Calu3 (cell line): Measurements from ENCODE around the gene SIX2. TPM values are rescaled to one million over a fixed set of nuclear protein-coding genes. Genes with fewer than 3 reads are reported as not detected.

Experiments
- BruUV-seq: library from RNA; stranded (reverse); fragments of 400-500 nt; replicated peaks from 2 replicates; lab custom pipeline; 2021; lab: Mats Ljungman, UMichigan
- CTCF ChIA-PET: fragments of 300-600 bp; sonication (Branson Sonifier 250); formaldehyde crosslinking; loops from one replicate; lab custom pipeline; 2022; ENCODE audit warnings: antibody characterized with exemption; lab: Charles Lee
- DNase-seq: peaks from one replicate; pipeline ENCODE4 v3.0.0; 2022
- H3K27ac Mint-ChIP-seq: one replicate; pipeline ENCODE4 v1.8.0; 2022; ENCODE audit warnings: mixed read lengths; ENCODE audit not compliant: unreplicated experiment
- H3K27me3 Mint-ChIP-seq: one replicate; pipeline ENCODE4 v1.8.0; 2022; ENCODE audit warnings: mixed read lengths; ENCODE audit not compliant: unreplicated experiment
- H3K36me3 Mint-ChIP-seq: one replicate; pipeline ENCODE4 v1.8.0; 2022; ENCODE audit warnings: mild to moderate bottlenecking, moderate library complexity, mixed read lengths; ENCODE audit not compliant: insufficient read depth, unreplicated experiment
- H3K4me1 Mint-ChIP-seq: one replicate; pipeline ENCODE4 v1.8.0; 2022; ENCODE audit warnings: mild to moderate bottlenecking, low read depth, mixed read lengths; ENCODE audit not compliant: unreplicated experiment
- H3K4me3 Mint-ChIP-seq: one replicate; pipeline ENCODE4 v1.8.0; 2022; ENCODE audit warnings: mild to moderate bottlenecking, low read depth, moderate library complexity, mixed read lengths; ENCODE audit not compliant: unreplicated experiment
- H3K9me3 Mint-ChIP-seq: one replicate; pipeline ENCODE4 v1.8.0; 2022; ENCODE audit warnings: low read depth, mixed read lengths; ENCODE audit not compliant: unreplicated experiment
- intact Hi-C: fragments of 100-400 bp; cut with micrococcal nuclease; formaldehyde crosslinking; loops from one replicate; pipeline ENCODE4 v1.10.0; 2022; ENCODE audit not compliant: unreplicated experiment
- total RNA-seq: library from RNA; stranded (reverse); gene quantifications from 2 replicates; pipeline ENCODE4 v1.2.3, GENCODE V29; 2022
- TF ChIP-seq, protein P1 (sequence below): fragments of 200-600 bp; IDR thresholded peaks from one replicate; pipeline ENCODE4 v1.8.0; 2022; ENCODE audit warnings: antibody characterized with exemption; ENCODE audit not compliant: unreplicated experiment

Gene SIX2
- total RNA-seq, 1 experiment from 2014 or later, result not detected

DNA sequence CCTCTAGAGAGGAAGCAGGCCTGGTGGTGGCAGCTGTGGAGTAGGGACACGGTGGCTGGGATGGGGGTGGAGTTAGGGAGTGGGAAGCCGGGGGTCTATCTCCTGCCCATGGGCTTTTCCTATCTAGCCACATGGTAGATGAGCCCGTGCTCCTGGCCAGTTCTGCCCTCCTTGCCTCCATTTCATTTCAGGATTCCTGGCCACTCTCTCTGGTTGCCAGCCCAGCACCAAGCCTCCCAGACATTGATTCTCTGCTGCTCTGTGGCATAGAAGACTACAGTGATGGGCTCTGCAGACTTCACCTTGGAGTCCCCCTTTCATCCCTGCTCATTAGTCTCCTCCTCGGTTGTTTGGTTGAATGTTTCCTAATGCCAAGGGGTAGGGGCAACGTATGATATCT lies 48.4 kb downstream of the SIX2 start:
- peaks cover 90% of the 10 kb centered on the region for H3K27me3 Mint-ChIP-seq
- no peak for DNase-seq
- no peaks in the 10 kb centered on the region for H3K9me3 Mint-ChIP-seq
- no peak overlapping the region for H3K27ac Mint-ChIP-seq
- no peaks in the 10 kb centered on the region for H3K4me1 Mint-ChIP-seq
- no peak overlapping the region for H3K4me3 Mint-ChIP-seq
- intact Hi-C loops, result no loop called here
- H3K36me3 Mint-ChIP-seq, result no peaks in the 10 kb centered on the region
- TF ChIP-seq, protein P1, sequence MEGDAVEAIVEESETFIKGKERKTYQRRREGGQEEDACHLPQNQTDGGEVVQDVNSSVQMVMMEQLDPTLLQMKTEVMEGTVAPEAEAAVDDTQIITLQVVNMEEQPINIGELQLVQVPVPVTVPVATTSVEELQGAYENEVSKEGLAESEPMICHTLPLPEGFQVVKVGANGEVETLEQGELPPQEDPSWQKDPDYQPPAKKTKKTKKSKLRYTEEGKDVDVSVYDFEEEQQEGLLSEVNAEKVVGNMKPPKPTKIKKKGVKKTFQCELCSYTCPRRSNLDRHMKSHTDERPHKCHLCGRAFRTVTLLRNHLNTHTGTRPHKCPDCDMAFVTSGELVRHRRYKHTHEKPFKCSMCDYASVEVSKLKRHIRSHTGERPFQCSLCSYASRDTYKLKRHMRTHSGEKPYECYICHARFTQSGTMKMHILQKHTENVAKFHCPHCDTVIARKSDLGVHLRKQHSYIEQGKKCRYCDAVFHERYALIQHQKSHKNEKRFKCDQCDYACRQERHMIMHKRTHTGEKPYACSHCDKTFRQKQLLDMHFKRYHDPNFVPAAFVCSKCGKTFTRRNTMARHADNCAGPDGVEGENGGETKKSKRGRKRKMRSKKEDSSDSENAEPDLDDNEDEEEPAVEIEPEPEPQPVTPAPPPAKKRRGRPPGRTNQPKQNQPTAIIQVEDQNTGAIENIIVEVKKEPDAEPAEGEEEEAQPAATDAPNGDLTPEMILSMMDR, result no peak
- BruUV-seq, result no TSS peak
- CTCF ChIA-PET, result no interaction called here

DNA sequence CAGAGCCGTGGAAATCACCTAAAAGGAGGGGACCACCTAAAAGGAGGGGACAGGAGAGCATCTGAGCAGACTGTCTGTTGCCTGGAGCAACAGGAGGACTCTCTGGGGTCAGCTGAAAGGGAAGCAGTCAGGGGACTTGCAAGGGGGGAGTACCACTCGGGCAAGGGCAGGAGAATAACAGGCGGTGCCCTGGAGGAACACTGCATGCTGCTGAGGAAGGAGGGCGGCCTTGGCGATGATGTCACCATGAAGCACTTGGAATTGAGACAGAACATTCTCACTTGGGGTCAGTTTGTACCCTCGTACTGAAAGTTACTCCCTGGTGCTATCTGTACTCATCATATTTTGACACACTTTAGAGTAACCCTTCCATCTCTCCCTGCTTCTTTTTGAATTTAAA lies 49.4 kb downstream of the SIX2 start:
- intact Hi-C loops, result loop anchor here (10.0 kb wide), 1 partner anchor 715 kb away; no protein-coding TSS in a partner anchor
- BruUV-seq, result no TSS peak
- H3K9me3 Mint-ChIP-seq, result no peaks in the 10 kb centered on the region
- CTCF ChIA-PET, result no interaction called here
- H3K27me3 Mint-ChIP-seq, result peaks cover 95% of the 10 kb centered on the region
- peaks cover 6% of the 10 kb centered on the region for H3K4me1 Mint-ChIP-seq
- TF ChIP-seq, protein P1, result no peak
- peaks cover 4% of the 10 kb centered on the region for H3K36me3 Mint-ChIP-seq
- DNase-seq, result no peak
- H3K4me3 Mint-ChIP-seq, result no peak overlapping the region
- no peak overlapping the region for H3K27ac Mint-ChIP-seq

DNA sequence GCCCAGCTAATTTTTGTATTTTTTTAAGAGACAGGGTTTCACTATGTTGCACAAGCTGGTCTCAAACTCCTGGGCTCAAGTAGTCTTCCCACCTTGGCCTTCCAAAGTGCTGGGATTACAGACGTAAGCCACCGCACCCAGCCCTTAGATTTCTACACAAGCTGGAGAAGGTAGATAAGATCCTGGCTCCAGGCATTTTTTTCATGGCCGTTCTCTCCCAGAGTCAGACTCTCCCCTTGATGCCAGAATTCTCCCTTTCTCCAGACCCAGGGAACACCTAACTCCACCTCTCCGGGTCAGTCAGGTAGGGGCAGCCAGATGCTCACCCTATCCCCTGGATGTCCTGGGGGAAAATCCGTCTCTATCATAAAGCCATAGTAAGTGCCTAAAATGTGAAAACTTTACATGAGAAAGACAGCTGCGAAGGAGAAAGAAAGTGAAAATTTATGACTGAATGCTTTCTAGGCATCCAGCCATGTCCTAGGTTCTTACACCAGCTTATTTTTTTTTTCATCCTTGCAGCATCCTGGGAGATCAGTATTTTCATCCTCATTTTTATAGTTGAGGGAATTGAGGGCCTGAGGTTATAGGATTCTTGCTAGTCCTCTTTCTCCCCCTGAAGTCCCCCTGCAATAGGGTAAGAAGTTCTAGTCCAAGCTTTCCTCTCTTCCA lies 51.5 kb downstream of the SIX2 start:
- Mint-ChIP-seq H3K27me3 (peaks cover 95% of the 10 kb centered on the region), H3K36me3 (peaks cover 4% of the 10 kb centered on the region), H3K27ac (no peak overlapping the region), H3K4me3 (no peak overlapping the region), H3K9me3 (no peaks in the 10 kb centered on the region), H3K4me1 (peaks cover 7% of the 10 kb centered on the region)
- CTCF ChIA-PET, result interaction anchor here (4.0 kb wide), 1 partner anchor 478 kb away, joined by 45 read pairs; no protein-coding TSS in a partner anchor
- TF ChIP-seq, protein P1, result no peak
- no TSS peak for BruUV-seq
- intact Hi-C loops, result loop anchor here (2.0 to 10.0 kb wide), 2 partner anchors 565 to 713 kb away; no protein-coding TSS in a partner anchor
- DNase-seq, result no peak

DNA sequence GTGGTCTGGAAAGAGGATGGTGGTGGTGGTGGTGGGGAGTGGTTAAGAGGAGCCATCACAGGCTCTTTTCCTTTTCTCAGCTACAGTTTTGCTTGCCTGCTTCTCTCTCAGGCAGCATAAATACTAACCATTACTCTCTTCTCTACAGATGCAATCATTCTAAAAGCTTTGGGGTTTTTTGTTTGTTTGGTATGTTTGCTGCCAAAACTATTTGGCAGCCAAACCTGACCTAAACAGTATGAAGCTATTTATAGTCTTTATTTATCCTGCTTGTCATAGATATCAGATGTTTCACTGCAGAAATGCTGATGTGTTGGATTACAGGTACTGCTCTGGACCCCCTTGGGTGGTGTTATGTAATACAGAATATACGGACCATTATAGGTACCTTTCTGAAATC lies 52.4 kb downstream of the SIX2 start:
- DNase-seq, result no peak
- H3K27ac Mint-ChIP-seq, result no peak overlapping the region
- TF ChIP-seq, protein P1, result no peak
- peaks cover 89% of the 10 kb centered on the region for H3K27me3 Mint-ChIP-seq
- no TSS peak for BruUV-seq
- intact Hi-C loops, result loop anchor here (1.0 to 10.0 kb wide), 3 partner anchors 397 to 712 kb away; no protein-coding TSS in a partner anchor
- no peak overlapping the region for H3K4me3 Mint-ChIP-seq
- H3K4me1 Mint-ChIP-seq, result peaks cover 7% of the 10 kb centered on the region
- H3K9me3 Mint-ChIP-seq, result no peaks in the 10 kb centered on the region
- CTCF ChIA-PET, result interaction anchor here (0.9 to 4.0 kb wide), 7 partner anchors 38 to 913 kb away, joined by 3 to 45 read pairs (median 12); no protein-coding TSS in a partner anchor
- peaks cover 4% of the 10 kb centered on the region for H3K36me3 Mint-ChIP-seq
